K562 (cell line): Measurements from ENCODE around the gene ZNF775. TPM values are rescaled to one million over a fixed set of nuclear protein-coding genes. Genes with fewer than 3 reads are reported as not detected.

Experiments
- ASH1L ChIP-seq: fragments of 450-650 bp; IDR thresholded peaks from 2 replicates; pipeline ENCODE4 v1.6.1; 2018; ENCODE audit warnings: borderline replicate concordance, mild to moderate bottlenecking, low read depth; ENCODE audit not compliant: partially characterized antibody
- CBX5 ChIP-seq: IDR thresholded peaks from 2 replicates; pipeline ENCODE4 v1.6.1; 2014; ENCODE audit warnings: low read depth, borderline replicate concordance
- NR4A1 ChIP-seq, 2 experiments: fragments of 250-450 bp in 1 of 2; fragments of 450-650 bp in 1 of 2; sonication (Bioruptor Pico) in 1 of 2; IDR thresholded peaks; 2 replicates each; pipeline versions ENCODE4 v1.4.0 to v1.6.1; 2016 to 2020; ENCODE audit warnings: mild to moderate bottlenecking in 2 of 2, missing compliant biosample characterization in 1 of 2, missing genetic modification characterization in 1 of 2, moderate library complexity in 1 of 2
- POLR2G ChIP-seq: fragments of 200-400 bp; formaldehyde crosslinking; IDR thresholded peaks from 2 replicates; pipeline ENCODE4 v1.6.1; 2017; ENCODE audit warnings: low read depth, mild to moderate bottlenecking, antibody characterized with exemption, low read length, moderate library complexity
- RBM17 ChIP-seq: fragments of 200-400 bp; formaldehyde crosslinking; IDR thresholded peaks from 2 replicates; pipeline ENCODE4 v1.6.1; 2017; ENCODE audit warnings: low read depth, mild to moderate bottlenecking, low read length, borderline replicate concordance
- SRSF1 ChIP-seq: fragments of 200-400 bp; formaldehyde crosslinking; IDR thresholded peaks from 2 replicates; pipeline ENCODE4 v1.6.1; 2017; ENCODE audit warnings: mild to moderate bottlenecking, low read depth, low read length, moderate library complexity
- ZBTB2 ChIP-seq: fragments of 450-650 bp; IDR thresholded peaks from 2 replicates; pipeline ENCODE4 v1.6.1; 2016; ENCODE audit warnings: antibody characterized with exemption
- ZHX1 ChIP-seq: fragments of 150-350 bp; conservative IDR thresholded peaks from 2 replicates; pipeline ENCODE4 v1.6.1; 2014; ENCODE audit warnings: low read length
- ZNF124 ChIP-seq: sonication (generic); formaldehyde crosslinking; IDR thresholded peaks from 2 replicates; pipeline ENCODE4 v1.8.1; 2022; ENCODE audit warnings: missing genetic modification reagents
- polyA plus RNA-seq, 8 experiments: library from polyadenylated mRNA; depleted of rRNA in 4 of 8; stranded (reverse) in 5 of 8; unstranded in 3 of 8; fragments of >200 nt; fragmentation: Nextera tagmentation in 2 of 8; fragmentation: Illumina TruSeq in 1 of 8; extraction: Ambion mirVana in 2 of 8; extraction: Trizol in 1 of 8; gene quantifications; 2 replicates each; pipeline versions ENCODE4 v1.2.1 to v1.2.3, GENCODE V29; 2011 to 2014; ENCODE audit warnings: inconsistent platforms in 1 of 8, missing spikeins in 1 of 8
- total RNA-seq, 7 experiments: library from RNA; depleted of rRNA in 6 of 7; stranded (reverse); fragments of >200 nt in 6 of 7; fragmentation: Illumina TruSeq in 2 of 7; extraction: Trizol in 2 of 7; gene quantifications; 2 replicates each; pipeline versions ENCODE4 v1.2.1 to v1.2.3, GENCODE V29; 2011 to 2021; ENCODE audit warnings: low replicate concordance in 1 of 7
- TF ChIP-seq, protein P1 (sequence below), 3 experiments: fragments of 200-800 bp in 1 of 3; sonication (Bioruptor generic) in 1 of 3; sonication (generic) in 1 of 3; formaldehyde crosslinking in 1 of 3; IDR thresholded peaks; 2 replicates each; pipeline versions ENCODE4 v1.6.1 to v1.8.0; 2016 to 2022; ENCODE audit warnings: mild to moderate bottlenecking in 2 of 3, missing compliant biosample characterization in 2 of 3, missing genetic modification characterization in 2 of 3, missing genetic modification reagents in 1 of 3

Gene ZNF775
- total and polyA plus RNA-seq, 9 of the 15 experiments (the other 6 are each of a cell fraction or from before 2014, with no cell fraction given) = 0.04 to 18.7 (median 4.9) TPM

DNA sequence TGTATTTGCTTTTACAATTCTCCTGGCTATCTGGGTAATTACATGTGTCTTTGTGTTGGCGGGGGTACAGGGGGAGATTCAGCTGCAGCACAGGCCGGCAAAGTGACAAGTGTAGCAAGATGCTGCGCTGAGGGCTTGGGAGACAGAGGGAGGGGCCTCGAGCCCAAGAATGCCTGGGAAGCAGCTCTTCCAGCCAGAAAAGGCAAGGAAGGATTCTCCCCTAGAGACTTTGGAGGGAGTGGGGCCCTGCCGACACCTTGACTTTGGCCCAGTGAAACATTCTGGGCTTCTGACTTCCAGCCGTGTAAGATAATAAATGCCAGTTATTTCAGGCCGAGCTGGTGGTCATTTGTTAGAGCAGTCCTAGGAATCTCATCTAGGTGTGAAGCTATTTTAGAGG, 17.7 kb upstream of the ZNF775 start (continued):
- TF ChIP-seq ZHX1 (no peak), CBX5 (no peak), ZBTB2 (no peak), POLR2G (no peak), RBM17 (no peak), SRSF1 (no peak), ASH1L (no peak), ZNF124 (CRISPR knock-in tag) (no peak), NR4A1 (CRISPR knock-in tag; IDR thresholded peaks at IDR 0.05) (no peak), NR4A1 (tag; IDR thresholded peaks at IDR 0.05) (no peak)
- TF ChIP-seq, protein P1, sequence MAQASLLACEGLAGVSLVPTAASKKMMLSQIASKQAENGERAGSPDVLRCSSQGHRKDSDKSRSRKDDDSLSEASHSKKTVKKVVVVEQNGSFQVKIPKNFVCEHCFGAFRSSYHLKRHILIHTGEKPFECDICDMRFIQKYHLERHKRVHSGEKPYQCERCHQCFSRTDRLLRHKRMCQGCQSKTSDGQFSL (CRISPR knock-in tag; IDR thresholded peaks at IDR 0.05) = no peak
- TF ChIP-seq, protein P1 (tag; IDR thresholded peaks at IDR 0.05) = no peak
